HepG2 (cell line): Measurements from ENCODE around the gene CATSPERD. TPM values are rescaled to one million over a fixed set of nuclear protein-coding genes. Genes with fewer than 3 reads are reported as not detected.

ENCODE experiments used
- ATAC-seq: fragments of 200-7000 bp; cut with Tn5 transposase; 3 replicates; pipeline ENCODE4 v1.9.1; 2020; ENCODE audit warnings: mild to moderate bottlenecking, moderate library complexity
- BruUV-seq: library from RNA; stranded (reverse); fragments of 400-500 nt; replicated peaks from 2 replicates; lab custom pipeline; 2021; lab: Mats Ljungman, UMichigan
- CTCF ChIA-PET: fragments of 300-600 bp; formaldehyde crosslinking; extraction: SDS; loops from one replicate; lab custom pipeline; 2021; ENCODE audit warnings: low total read pairs, inconsistent platforms, low intra/inter-chr PET ratio; lab: Yijun Ruan, JAX
- POLR2A ChIA-PET: fragments of 350-600 bp; sonication (Branson Sonifier 250); formaldehyde crosslinking; loops from one replicate; lab custom pipeline; 2020; ENCODE audit warnings: antibody characterized with exemption, inconsistent platforms; lab: Yijun Ruan, JAX
- DNase-seq: peaks from one replicate; pipeline ENCODE4 v3.0.0-alpha.2; 2015; ENCODE audit warnings: low spot score
- FAIRE-seq: peaks from 3 replicates; lab custom pipeline; 2011; peaks lifted over from hg19 to GRCh38; lab: Jason Lieb, UNC
- H2AFZ ChIP-seq: one replicate; pipeline ENCODE4 v1.6.1; 2011; ENCODE audit warnings: low read length, inconsistent platforms
- H3K27ac ChIP-seq: fragments of 300-600 bp; 3 replicates; pipeline ENCODE4 v1.8.0; 2011; ENCODE audit warnings: mixed run types, mild to moderate bottlenecking, mixed read lengths, low read length, inconsistent platforms; ENCODE audit not compliant: insufficient read depth; ENCODE audit errors: extremely low read length
- H3K27me3 ChIP-seq, 2 experiments: fragments of 200-600 bp in 1 of 2; 2 replicates in 1 of 2; 3 replicates in 1 of 2; pipeline versions ENCODE4 v1.6.0 to v1.8.0; 2011; ENCODE audit warnings: low read length in 2 of 2, mild to moderate bottlenecking in 2 of 2, moderate library complexity in 2 of 2, inconsistent platforms in 1 of 2; ENCODE audit not compliant: insufficient read depth in 2 of 2, control insufficient read depth in 1 of 2
- H3K36me3 ChIP-seq, 2 experiments: fragments of 200-600 bp in 1 of 2; replicated peaks in 1 of 2; 2 replicates in 1 of 2; 3 replicates in 1 of 2; pipeline versions ENCODE4 v1.5.1 to v1.8.0; 2011; ENCODE audit warnings: low read length in 2 of 2, inconsistent platforms in 1 of 2; ENCODE audit not compliant: insufficient read depth in 2 of 2, control insufficient read depth in 1 of 2
- H3K4me1 ChIP-seq: 2 replicates; pipeline ENCODE4 v1.5.1; 2012; ENCODE audit warnings: low read length, inconsistent platforms; ENCODE audit not compliant: insufficient read depth
- H3K4me2 ChIP-seq: 2 replicates; pipeline ENCODE4 v1.6.0; 2011; ENCODE audit warnings: low read depth, low read length, inconsistent platforms
- H3K4me3 ChIP-seq, 3 experiments: fragments of 200-600 bp in 1 of 3; sonication (generic), shearing (Covaris generic) in 1 of 3; replicated peaks in 1 of 3; 2 replicates each; pipeline ENCODE4 v1.5.1; 2011 to 2016; ENCODE audit warnings: low read length in 3 of 3, inconsistent platforms in 2 of 3, low read depth in 2 of 3, mild to moderate bottlenecking in 2 of 3, control low read depth in 1 of 3, mixed read lengths in 1 of 3; ENCODE audit not compliant: insufficient read depth in 1 of 3
- H3K79me2 ChIP-seq: one replicate; pipeline ENCODE4 v1.6.1; 2011; ENCODE audit warnings: low read length, inconsistent platforms; ENCODE audit not compliant: insufficient read depth
- H3K9ac ChIP-seq: 2 replicates; pipeline ENCODE4 v1.6.0; 2011; ENCODE audit warnings: mild to moderate bottlenecking, low read depth, low read length, inconsistent platforms; ENCODE audit not compliant: insufficient read depth
- H3K9me3 ChIP-seq: 2 replicates; pipeline ENCODE4 v1.5.1; 2012; ENCODE audit warnings: mild to moderate bottlenecking, low read length
- H4K20me1 ChIP-seq: 2 replicates; pipeline ENCODE4 v1.6.0; 2011; ENCODE audit warnings: inconsistent platforms, mild to moderate bottlenecking, low read length, moderate library complexity; ENCODE audit not compliant: insufficient read depth
- ARNT2 ChIP-seq: sonication (generic); formaldehyde crosslinking; IDR thresholded peaks from 2 replicates; pipeline ENCODE4 v1.8.0; 2022; ENCODE audit warnings: mild to moderate bottlenecking, low read depth, missing genetic modification reagents, moderate library complexity
- ATF7 ChIP-seq, 2 experiments: fragments of 450-650 bp in 1 of 2; sonication (generic) in 1 of 2; formaldehyde crosslinking in 1 of 2; IDR thresholded peaks; 2 replicates each; pipeline versions ENCODE4 v1.4.0 to v1.6.1; 2016 to 2020; ENCODE audit warnings: antibody characterized with exemption in 1 of 2, mild to moderate bottlenecking in 1 of 2, missing genetic modification reagents in 1 of 2
- FIP1L1 ChIP-seq: fragments of 200-400 bp; formaldehyde crosslinking; IDR thresholded peaks from 2 replicates; pipeline ENCODE4 v1.6.1; 2018; ENCODE audit warnings: low read depth, mild to moderate bottlenecking, low read length, moderate library complexity, borderline replicate concordance; ENCODE audit not compliant: insufficient read depth
- MED13 ChIP-seq: sonication (generic); formaldehyde crosslinking; IDR thresholded peaks from 2 replicates; pipeline ENCODE4 v1.5.0; 2020; ENCODE audit warnings: missing genetic modification reagents
- MEIS1 ChIP-seq: sonication (generic); formaldehyde crosslinking; IDR thresholded peaks from 2 replicates; pipeline ENCODE4 v1.9.0; 2021; ENCODE audit warnings: mild to moderate bottlenecking, missing genetic modification reagents, moderate library complexity, borderline replicate concordance
- NCOR1 ChIP-seq: fragments of 200-600 bp; sonication (generic); IDR thresholded peaks from 2 replicates; pipeline ENCODE4 v1.7.0; 2017; ENCODE audit warnings: antibody characterized with exemption, low read length, borderline replicate concordance
- NFRKB ChIP-seq: fragments of 450-650 bp; IDR thresholded peaks from 2 replicates; pipeline ENCODE4 v1.6.1; 2017
- PAF1 ChIP-seq: IDR thresholded peaks from 2 replicates; pipeline ENCODE4 v1.6.1; 2016; ENCODE audit warnings: missing genetic modification reagents, missing compliant biosample characterization
- SMAD9 ChIP-seq: sonication (generic); formaldehyde crosslinking; IDR thresholded peaks from 2 replicates; pipeline ENCODE4 v1.5.1; 2020; ENCODE audit warnings: mild to moderate bottlenecking, missing genetic modification reagents
- SOX13 ChIP-seq, 3 experiments: fragments of 450-650 bp in 1 of 3; sonication (generic) in 1 of 3; formaldehyde crosslinking in 1 of 3; IDR thresholded peaks in 2 of 3; conservative IDR thresholded peaks in 1 of 3; 2 replicates each; pipeline versions ENCODE4 v1.5.0 to v1.6.1; 2016 to 2020; ENCODE audit warnings: antibody characterized with exemption in 1 of 3, mild to moderate bottlenecking in 1 of 3, missing compliant biosample characterization in 1 of 3, missing genetic modification reagents in 1 of 3, moderate library complexity in 1 of 3
- ZBTB8A ChIP-seq: sonication (generic); formaldehyde crosslinking; IDR thresholded peaks from 2 replicates; pipeline ENCODE4 v1.4.0; 2020; ENCODE audit warnings: mild to moderate bottlenecking, low read depth, missing genetic modification reagents, borderline replicate concordance
- ZFY ChIP-seq: sonication (generic); formaldehyde crosslinking; IDR thresholded peaks from 2 replicates; pipeline ENCODE4 v1.4.0; 2020; ENCODE audit warnings: missing genetic modification reagents
- ZNF30 ChIP-seq: sonication (generic); formaldehyde crosslinking; IDR thresholded peaks from 2 replicates; pipeline ENCODE4 v1.5.0; 2020; ENCODE audit warnings: mild to moderate bottlenecking, missing genetic modification reagents
- WGBS: methylation state at CpG from one replicate; pipeline ENCODE4 v1.1.6; 2017; ENCODE audit warnings: low lambda C conversion rate; 5-methylcytosine and 5-hydroxymethylcytosine counted together
- in situ Hi-C: cut with HindIII; loops from 2 replicates; pipeline ENCODE4 v1.10.0; 2017; ENCODE audit warnings: low pct_unique_long_range_greater_than_20kb; ENCODE audit not compliant: extremely low pct_ligation_motif_present
- intact Hi-C: fragments of 100-400 bp; cut with micrococcal nuclease; formaldehyde crosslinking; loops from one replicate; pipeline ENCODE4 v1.10.0; 2022; ENCODE audit not compliant: unreplicated experiment
- polyA plus RNA-seq, 8 experiments: library from polyadenylated mRNA; depleted of rRNA in 3 of 8; stranded (reverse) in 7 of 8; unstranded in 1 of 8; fragments of >200 nt; fragmentation: Illumina TruSeq in 4 of 8; extraction: Trizol in 4 of 8; gene quantifications; 2 replicates each; pipeline versions ENCODE4 v1.2.1 to v1.2.3, GENCODE V29; 2011 to 2016; ENCODE audit warnings: low read depth in 4 of 8, missing spikeins in 1 of 8, mixed read lengths in 1 of 8; ENCODE audit not compliant: insufficient read depth in 1 of 8
- total RNA-seq, 5 experiments: library from RNA; depleted of rRNA; stranded (reverse); fragments of >200 nt; fragmentation: Illumina TruSeq; extraction: Trizol; gene quantifications; 2 replicates each; pipeline ENCODE4 v1.2.3, GENCODE V29; 2016; ENCODE audit warnings: low read depth in 1 of 5
- TF ChIP-seq, protein P1 (sequence below): sonication (generic); formaldehyde crosslinking; IDR thresholded peaks from 2 replicates; pipeline ENCODE4 v1.4.0; 2020; ENCODE audit warnings: missing genetic modification reagents
- TF ChIP-seq, protein P2 (sequence below): sonication (generic); formaldehyde crosslinking; IDR thresholded peaks from 2 replicates; pipeline ENCODE4 v1.5.0; 2020; ENCODE audit warnings: missing genetic modification reagents
- TF ChIP-seq, protein P3 (sequence below): sonication (generic); formaldehyde crosslinking; IDR thresholded peaks from 2 replicates; pipeline ENCODE4 v1.5.0; 2020; ENCODE audit warnings: mild to moderate bottlenecking, missing genetic modification reagents

Gene CATSPERD
- total and polyA plus RNA-seq, 2 of the 13 experiments (the other 11 are each of a cell fraction or from before 2014, with no cell fraction given) = 0.04 TPM; not detected in 1

- Histone ChIP-seq H3K4me2 (no peak overlapping the region), H3K27ac (no peak overlapping the region), H3K36me3 (no peaks in the 10 kb centered on the region), H2AFZ (no peak overlapping the region), H3K4me3 (no peak overlapping the region), H3K27me3 (peaks cover 0 to 10% of the 10 kb centered on the region in 2 experiments; a peak in 4 of 5 replicates), H3K9me3 (no peaks in the 10 kb centered on the region), H3K4me1 (peaks cover 14% of the 10 kb centered on the region), H3K79me2 (no peaks in the 10 kb centered on the region), H4K20me1 (no peaks in the 10 kb centered on the region), H3K9ac (no peak overlapping the region)
- in situ Hi-C loops = no loop called here
- WGBS = 89% methylated on average over 18 of the region's 19 CpGs
- ChIA-PET POLR2A (no interaction called here), CTCF (no interaction called here)
- intact Hi-C loops = no loop called here
- no TSS peak for BruUV-seq
- DNase-seq (no peak), FAIRE-seq (no peak), ATAC-seq (no peak)
- TF ChIP-seq SOX13 (IDR thresholded peaks at IDR 0.05) (no peak), SOX13 (CRISPR knock-in tag; conservative IDR thresholded peaks at IDR 0.05 in 1 of 2, IDR thresholded peaks at IDR 0.05 in 1 of 2) (no peak), ARNT2 (CRISPR knock-in tag) (no peak), PAF1 (CRISPR knock-in tag) (no peak), ATF7 (IDR thresholded peaks at IDR 0.05) (no peak), ATF7 (CRISPR knock-in tag; IDR thresholded peaks at IDR 0.05) (no peak), ZNF30 (CRISPR knock-in tag) (no peak), MED13 (no peak), ZFY (CRISPR knock-in tag) (no peak), ZBTB8A (no peak), MEIS1 (CRISPR knock-in tag) (no peak), NCOR1 (no peak), NFRKB (no peak), FIP1L1 (no peak), SMAD9 (CRISPR knock-in tag) (no peak)
- TF ChIP-seq, protein P1, sequence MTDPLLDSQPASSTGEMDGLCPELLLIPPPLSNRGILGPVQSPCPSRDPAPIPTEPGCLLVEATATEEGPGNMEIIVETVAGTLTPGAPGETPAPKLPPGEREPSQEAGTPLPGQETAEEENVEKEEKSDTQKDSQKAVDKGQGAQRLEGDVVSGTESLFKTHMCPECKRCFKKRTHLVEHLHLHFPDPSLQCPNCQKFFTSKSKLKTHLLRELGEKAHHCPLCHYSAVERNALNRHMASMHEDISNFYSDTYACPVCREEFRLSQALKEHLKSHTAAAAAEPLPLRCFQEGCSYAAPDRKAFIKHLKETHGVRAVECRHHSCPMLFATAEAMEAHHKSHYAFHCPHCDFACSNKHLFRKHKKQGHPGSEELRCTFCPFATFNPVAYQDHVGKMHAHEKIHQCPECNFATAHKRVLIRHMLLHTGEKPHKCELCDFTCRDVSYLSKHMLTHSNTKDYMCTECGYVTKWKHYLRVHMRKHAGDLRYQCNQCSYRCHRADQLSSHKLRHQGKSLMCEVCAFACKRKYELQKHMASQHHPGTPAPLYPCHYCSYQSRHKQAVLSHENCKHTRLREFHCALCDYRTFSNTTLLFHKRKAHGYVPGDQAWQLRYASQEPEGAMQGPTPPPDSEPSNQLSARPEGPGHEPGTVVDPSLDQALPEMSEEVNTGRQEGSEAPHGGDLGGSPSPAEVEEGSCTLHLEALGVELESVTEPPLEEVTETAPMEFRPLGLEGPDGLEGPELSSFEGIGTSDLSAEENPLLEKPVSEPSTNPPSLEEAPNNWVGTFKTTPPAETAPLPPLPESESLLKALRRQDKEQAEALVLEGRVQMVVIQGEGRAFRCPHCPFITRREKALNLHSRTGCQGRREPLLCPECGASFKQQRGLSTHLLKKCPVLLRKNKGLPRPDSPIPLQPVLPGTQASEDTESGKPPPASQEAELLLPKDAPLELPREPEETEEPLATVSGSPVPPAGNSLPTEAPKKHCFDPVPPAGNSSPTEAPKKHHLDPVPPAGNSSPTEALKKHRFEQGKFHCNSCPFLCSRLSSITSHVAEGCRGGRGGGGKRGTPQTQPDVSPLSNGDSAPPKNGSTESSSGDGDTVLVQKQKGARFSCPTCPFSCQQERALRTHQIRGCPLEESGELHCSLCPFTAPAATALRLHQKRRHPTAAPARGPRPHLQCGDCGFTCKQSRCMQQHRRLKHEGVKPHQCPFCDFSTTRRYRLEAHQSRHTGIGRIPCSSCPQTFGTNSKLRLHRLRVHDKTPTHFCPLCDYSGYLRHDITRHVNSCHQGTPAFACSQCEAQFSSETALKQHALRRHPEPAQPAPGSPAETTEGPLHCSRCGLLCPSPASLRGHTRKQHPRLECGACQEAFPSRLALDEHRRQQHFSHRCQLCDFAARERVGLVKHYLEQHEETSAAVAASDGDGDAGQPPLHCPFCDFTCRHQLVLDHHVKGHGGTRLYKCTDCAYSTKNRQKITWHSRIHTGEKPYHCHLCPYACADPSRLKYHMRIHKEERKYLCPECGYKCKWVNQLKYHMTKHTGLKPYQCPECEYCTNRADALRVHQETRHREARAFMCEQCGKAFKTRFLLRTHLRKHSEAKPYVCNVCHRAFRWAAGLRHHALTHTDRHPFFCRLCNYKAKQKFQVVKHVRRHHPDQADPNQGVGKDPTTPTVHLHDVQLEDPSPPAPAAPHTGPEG (CRISPR knock-in tag) = no peak
- TF ChIP-seq, protein P2, sequence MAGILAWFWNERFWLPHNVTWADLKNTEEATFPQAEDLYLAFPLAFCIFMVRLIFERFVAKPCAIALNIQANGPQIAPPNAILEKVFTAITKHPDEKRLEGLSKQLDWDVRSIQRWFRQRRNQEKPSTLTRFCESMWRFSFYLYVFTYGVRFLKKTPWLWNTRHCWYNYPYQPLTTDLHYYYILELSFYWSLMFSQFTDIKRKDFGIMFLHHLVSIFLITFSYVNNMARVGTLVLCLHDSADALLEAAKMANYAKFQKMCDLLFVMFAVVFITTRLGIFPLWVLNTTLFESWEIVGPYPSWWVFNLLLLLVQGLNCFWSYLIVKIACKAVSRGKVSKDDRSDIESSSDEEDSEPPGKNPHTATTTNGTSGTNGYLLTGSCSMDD (CRISPR knock-in tag) = no peak
- TF ChIP-seq, protein P3, sequence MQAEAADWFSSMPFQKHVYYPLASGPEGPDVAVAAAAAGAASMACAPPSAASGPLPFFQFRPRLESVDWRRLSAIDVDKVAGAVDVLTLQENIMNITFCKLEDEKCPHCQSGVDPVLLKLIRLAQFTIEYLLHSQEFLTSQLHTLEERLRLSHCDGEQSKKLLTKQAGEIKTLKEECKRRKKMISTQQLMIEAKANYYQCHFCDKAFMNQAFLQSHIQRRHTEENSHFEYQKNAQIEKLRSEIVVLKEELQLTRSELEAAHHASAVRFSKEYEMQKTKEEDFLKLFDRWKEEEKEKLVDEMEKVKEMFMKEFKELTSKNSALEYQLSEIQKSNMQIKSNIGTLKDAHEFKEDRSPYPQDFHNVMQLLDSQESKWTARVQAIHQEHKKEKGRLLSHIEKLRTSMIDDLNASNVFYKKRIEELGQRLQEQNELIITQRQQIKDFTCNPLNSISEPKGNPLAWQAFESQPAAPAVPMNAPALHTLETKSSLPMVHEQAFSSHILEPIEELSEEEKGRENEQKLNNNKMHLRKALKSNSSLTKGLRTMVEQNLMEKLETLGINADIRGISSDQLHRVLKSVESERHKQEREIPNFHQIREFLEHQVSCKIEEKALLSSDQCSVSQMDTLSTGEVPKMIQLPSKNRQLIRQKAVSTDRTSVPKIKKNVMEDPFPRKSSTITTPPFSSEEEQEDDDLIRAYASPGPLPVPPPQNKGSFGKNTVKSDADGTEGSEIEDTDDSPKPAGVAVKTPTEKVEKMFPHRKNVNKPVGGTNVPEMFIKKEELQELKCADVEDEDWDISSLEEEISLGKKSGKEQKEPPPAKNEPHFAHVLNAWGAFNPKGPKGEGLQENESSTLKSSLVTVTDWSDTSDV (CRISPR knock-in tag) = no peak
Measured at GRCh38 chr19:5772416-5772815, 52.0 kb downstream of the CATSPERD start.
